Caco-2 (cell line): Measurements from ENCODE around the gene NR1I3. TPM values are rescaled to one million over a fixed set of nuclear protein-coding genes. Genes with fewer than 3 reads are reported as not detected.

Source experiments
- BruUV-seq: library from RNA; stranded (reverse); fragments of 400-500 nt; replicated peaks from 2 replicates; lab custom pipeline; 2021; lab: Mats Ljungman, UMichigan
- CTCF ChIA-PET: fragments of 300-600 bp; sonication (Branson Sonifier 250); formaldehyde crosslinking; loops from one replicate; lab custom pipeline; 2022; ENCODE audit warnings: antibody characterized with exemption; lab: Charles Lee
- POLR2A ChIA-PET: fragments of 300-600 bp; sonication (Branson Sonifier 250); formaldehyde crosslinking; loops from one replicate; lab custom pipeline; 2022; ENCODE audit warnings: antibody characterized with exemption; lab: Charles Lee
- DNase-seq, 2 experiments: peaks; one replicate each; pipeline versions ENCODE4 v3.0.0 to v3.0.0-alpha.2; 2020 to 2022
- H3K27me3 ChIP-seq: replicated peaks from 2 replicates; pipeline ENCODE4 v1.6.0; 2011; ENCODE audit warnings: low read length; ENCODE audit not compliant: control insufficient read depth, insufficient read depth
- H3K36me3 ChIP-seq: 2 replicates; pipeline ENCODE4 v1.5.1; 2011; ENCODE audit warnings: low read length; ENCODE audit not compliant: control insufficient read depth, insufficient read depth
- H3K4me1 ChIP-seq: fragments of 250-450 bp; sonication (Bioruptor Pico); 2 replicates; pipeline ENCODE4 v1.5.1; 2020; ENCODE audit warnings: mild to moderate bottlenecking
- H3K4me3 ChIP-seq: 2 replicates; pipeline ENCODE4 v1.5.1; 2011; ENCODE audit warnings: low read depth, mild to moderate bottlenecking, control low read depth, low read length
- H3K9me3 ChIP-seq: fragments of 250-450 bp; sonication (Bioruptor Pico); 2 replicates; pipeline ENCODE4 v1.5.1; 2020; ENCODE audit warnings: mild to moderate bottlenecking, moderate library complexity
- H3K27ac Mint-ChIP-seq: one replicate; pipeline ENCODE4 v1.8.0; 2022; ENCODE audit warnings: mixed read lengths; ENCODE audit not compliant: unreplicated experiment
- H3K27me3 Mint-ChIP-seq: one replicate; pipeline ENCODE4 v1.8.0; 2022; ENCODE audit warnings: mixed read lengths; ENCODE audit not compliant: insufficient read depth, unreplicated experiment
- H3K36me3 Mint-ChIP-seq: one replicate; pipeline ENCODE4 v1.8.0; 2022; ENCODE audit warnings: mild to moderate bottlenecking, mixed read lengths; ENCODE audit not compliant: insufficient read depth, unreplicated experiment
- H3K4me1 Mint-ChIP-seq: one replicate; pipeline ENCODE4 v1.8.0; 2022; ENCODE audit warnings: low read depth, mixed read lengths; ENCODE audit not compliant: unreplicated experiment
- H3K4me3 Mint-ChIP-seq: one replicate; pipeline ENCODE4 v1.8.0; 2022; ENCODE audit warnings: mild to moderate bottlenecking, moderate library complexity, mixed read lengths; ENCODE audit not compliant: unreplicated experiment
- H3K9me3 Mint-ChIP-seq: one replicate; pipeline ENCODE4 v1.8.0; 2022; ENCODE audit warnings: mixed read lengths; ENCODE audit not compliant: unreplicated experiment
- CTCF ChIP-seq, 2 experiments: fragments of 200-600 bp in 1 of 2; IDR thresholded peaks; 1 replicate in 1 of 2; 2 replicates in 1 of 2; pipeline versions ENCODE4 v1.5.1 to v1.8.0; 2011 to 2022; ENCODE audit warnings: antibody characterized with exemption in 1 of 2, control low read depth in 1 of 2, inconsistent platforms in 1 of 2, low read depth in 1 of 2, low read length in 1 of 2, mild to moderate bottlenecking in 1 of 2, moderate library complexity in 1 of 2; ENCODE audit not compliant: insufficient read depth in 1 of 2, severe bottlenecking in 1 of 2, unreplicated experiment in 1 of 2
- intact Hi-C: fragments of 100-400 bp; cut with micrococcal nuclease; formaldehyde crosslinking; loops from one replicate; pipeline ENCODE4 v1.10.0; 2022; ENCODE audit not compliant: unreplicated experiment
- total RNA-seq: library from RNA; stranded (reverse); gene quantifications from 2 replicates; pipeline ENCODE4 v1.2.3, GENCODE V29; 2022

NR1I3 gene
- total RNA-seq, 1 experiment from 2014 or later: not detected

GRCh38 chr1:161242313-161242712 is 4.3 kb upstream of the NR1I3 start:
- H3K4me3 ChIP-seq: no peak overlapping the region
- no TSS peak for BruUV-seq
- no peak for TF ChIP-seq CTCF (IDR thresholded peaks at IDR 0.05; ENCODE audit: insufficient read depth in 1 of 2, low read depth in 1 of 2, low read length in 1 of 2, severe bottlenecking in 1 of 2, unreplicated experiment in 1 of 2)
- Mint-ChIP-seq H3K27me3 (no peaks in the 10 kb centered on the region), H3K4me3 (no peak overlapping the region), H3K4me1 (peaks cover 16% of the 10 kb centered on the region), H3K27ac (no peak overlapping the region), H3K9me3 (no peaks in the 10 kb centered on the region), H3K36me3 (no peaks in the 10 kb centered on the region)
- H3K27me3 ChIP-seq: no peaks in the 10 kb centered on the region
- H3K4me1 ChIP-seq: peaks cover 13% of the 10 kb centered on the region
- CTCF ChIA-PET: interaction anchor here (1.7 kb wide), 1 partner anchor 49 kb away, joined by 5 read pairs; no protein-coding TSS in a partner anchor
- no peak for DNase-seq
- intact Hi-C loops: no loop called here
- no peaks in the 10 kb centered on the region for H3K9me3 ChIP-seq
- H3K36me3 ChIP-seq: no peaks in the 10 kb centered on the region
- POLR2A ChIA-PET: no interaction called here

- Histone ChIP-seq H3K36me3 (no peaks in the 10 kb centered on the region), H3K9me3 (no peaks in the 10 kb centered on the region), H3K27me3 (no peaks in the 10 kb centered on the region), H3K4me3 (no peak overlapping the region), H3K4me1 (peaks cover 13% of the 10 kb centered on the region)
- no TSS peak for BruUV-seq
- H3K27ac Mint-ChIP-seq: no peak overlapping the region
- DNase-seq: no peak
- peaks cover 16% of the 10 kb centered on the region for H3K4me1 Mint-ChIP-seq
- H3K9me3 Mint-ChIP-seq: no peaks in the 10 kb centered on the region
- H3K27me3 Mint-ChIP-seq: no peaks in the 10 kb centered on the region
- ChIA-PET CTCF (interaction anchor here (1.7 kb wide), 1 partner anchor 50 kb away, joined by 5 read pairs; no protein-coding TSS in a partner anchor), POLR2A (no interaction called here)
- H3K4me3 Mint-ChIP-seq: no peak overlapping the region
- TF ChIP-seq CTCF (IDR thresholded peaks at IDR 0.05; ENCODE audit: insufficient read depth in 1 of 2, low read depth in 1 of 2, low read length in 1 of 2, severe bottlenecking in 1 of 2, unreplicated experiment in 1 of 2): no peak
- H3K36me3 Mint-ChIP-seq: no peaks in the 10 kb centered on the region
- intact Hi-C loops: no loop called here
Observed at GRCh38 chr1:161241682-161242081, 3.7 kb upstream of the NR1I3 start.

- no peak overlapping the region for H3K27ac Mint-ChIP-seq
- no peak for DNase-seq
- no peaks in the 10 kb centered on the region for H3K27me3 Mint-ChIP-seq
- H3K9me3 Mint-ChIP-seq: no peaks in the 10 kb centered on the region
- peaks cover 6% of the 10 kb centered on the region for H3K4me1 ChIP-seq
- H3K4me3 Mint-ChIP-seq: no peak overlapping the region
- no peaks in the 10 kb centered on the region for H3K36me3 Mint-ChIP-seq
- no peaks in the 10 kb centered on the region for H3K36me3 ChIP-seq
- no peak overlapping the region for H3K4me3 ChIP-seq
- BruUV-seq: no TSS peak
- ChIA-PET CTCF (no interaction called here), POLR2A (interaction anchor here (0.5 kb wide), 1 partner anchor 78 kb away, joined by 3 read pairs; the partner anchor contains the start of gene SDHC)
- H3K9me3 ChIP-seq: no peaks in the 10 kb centered on the region
- no peaks in the 10 kb centered on the region for H3K27me3 ChIP-seq
- intact Hi-C loops: no loop called here
- no peaks in the 10 kb centered on the region for H3K4me1 Mint-ChIP-seq
- no peak for TF ChIP-seq CTCF (IDR thresholded peaks at IDR 0.05; ENCODE audit: insufficient read depth in 1 of 2, low read depth in 1 of 2, low read length in 1 of 2, severe bottlenecking in 1 of 2, unreplicated experiment in 1 of 2)
Observed at GRCh38 chr1:161235957-161236775, 1.8 kb downstream of the NR1I3 start.
